Measurements from ENCODE around the gene TPP1.

GRCh38 chr11:6618117-6619003 is 862 bp downstream of the TPP1 start:
- TF ChIP-seq, protein P1, sequence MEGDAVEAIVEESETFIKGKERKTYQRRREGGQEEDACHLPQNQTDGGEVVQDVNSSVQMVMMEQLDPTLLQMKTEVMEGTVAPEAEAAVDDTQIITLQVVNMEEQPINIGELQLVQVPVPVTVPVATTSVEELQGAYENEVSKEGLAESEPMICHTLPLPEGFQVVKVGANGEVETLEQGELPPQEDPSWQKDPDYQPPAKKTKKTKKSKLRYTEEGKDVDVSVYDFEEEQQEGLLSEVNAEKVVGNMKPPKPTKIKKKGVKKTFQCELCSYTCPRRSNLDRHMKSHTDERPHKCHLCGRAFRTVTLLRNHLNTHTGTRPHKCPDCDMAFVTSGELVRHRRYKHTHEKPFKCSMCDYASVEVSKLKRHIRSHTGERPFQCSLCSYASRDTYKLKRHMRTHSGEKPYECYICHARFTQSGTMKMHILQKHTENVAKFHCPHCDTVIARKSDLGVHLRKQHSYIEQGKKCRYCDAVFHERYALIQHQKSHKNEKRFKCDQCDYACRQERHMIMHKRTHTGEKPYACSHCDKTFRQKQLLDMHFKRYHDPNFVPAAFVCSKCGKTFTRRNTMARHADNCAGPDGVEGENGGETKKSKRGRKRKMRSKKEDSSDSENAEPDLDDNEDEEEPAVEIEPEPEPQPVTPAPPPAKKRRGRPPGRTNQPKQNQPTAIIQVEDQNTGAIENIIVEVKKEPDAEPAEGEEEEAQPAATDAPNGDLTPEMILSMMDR (IDR thresholded peaks at IDR 0.05 in 8 of 11, conservative IDR thresholded peaks at IDR 0.05 in 3 of 11): peak in 1 of 11 experiments; percentile 8
- TF ChIP-seq POLR2AphosphoS5 (IDR thresholded peaks at IDR 0.05): peak in 2 of 3 donors; percentile 8 to 90
- TF ChIP-seq POLR2A (IDR thresholded peaks at IDR 0.05): peak in 1 of 3 donors; percentile 68
